Activated naive CD8-positive, alpha-beta T cell treated with anti-CD3 and anti-CD28 coated beads, Interleukin-2, amount 50 U/mL, for 24 hours (primary cell): Measurements from ENCODE around the gene S100A12.
A peak's percentile ranks its signal among the peaks of the same experiment; 100 is the strongest.
"Not testable (repeated sequence)": the region's sequence is repeated elsewhere in the genome, so short reads cannot be mapped to it uniquely, and the experiment has no call there.

Experiments
- ATAC-seq: fragments of 150-1000 bp; cut with Tn5 transposase; one replicate; pipeline ENCODE4 v1.10.0; 2021
- DNase-seq: peaks from one replicate; pipeline ENCODE4 v3.0.0; 2021
- H3K27ac Mint-ChIP-seq: one replicate; pipeline ENCODE4 v1.8.0; 2021; ENCODE audit warnings: mild to moderate bottlenecking, mixed read lengths
- H3K27me3 Mint-ChIP-seq: one replicate; pipeline ENCODE4 v1.8.0; 2021; ENCODE audit warnings: mixed read lengths
- H3K36me3 Mint-ChIP-seq: one replicate; pipeline ENCODE4 v1.8.0; 2021; ENCODE audit warnings: low read depth, mixed read lengths
- H3K4me1 Mint-ChIP-seq: one replicate; pipeline ENCODE4 v1.8.0; 2021; ENCODE audit warnings: mixed read lengths
- H3K4me3 Mint-ChIP-seq: one replicate; pipeline ENCODE4 v1.8.0; 2021; ENCODE audit warnings: mild to moderate bottlenecking, moderate library complexity, mixed read lengths
- H3K9me3 Mint-ChIP-seq: one replicate; pipeline ENCODE4 v1.8.0; 2021; ENCODE audit warnings: mixed read lengths

Gene S100A12

DNA sequence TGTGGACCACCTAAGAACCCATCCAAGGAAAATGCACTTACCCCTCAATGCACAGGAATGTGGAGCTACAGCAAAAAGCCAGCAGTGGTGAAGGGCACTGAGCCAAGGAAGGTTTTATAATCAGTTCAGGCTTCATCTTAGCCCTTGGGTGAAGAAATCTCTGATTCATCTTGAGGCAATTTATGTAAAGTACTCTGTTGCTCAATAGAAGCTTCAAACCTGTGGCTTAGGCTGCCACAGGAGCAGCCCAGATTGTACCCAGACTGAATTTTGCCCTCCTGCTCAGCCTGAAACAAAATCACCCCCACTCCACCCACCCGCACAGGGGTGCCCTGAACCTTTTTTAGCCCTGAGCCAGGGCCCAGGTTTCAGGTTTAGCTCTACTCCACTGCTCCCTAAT, at the start of gene S100A12:
Gene S100A12, minus strand, starts transcription at position 111 of the 400 bp plus-strand sequence. CDS start 1,029 bp downstream, outside the sequence.
- Mint-ChIP-seq H3K4me1 (no peaks in the 10 kb centered on the region), H3K4me3 (no peak within 1 kb of the TSS), H3K27me3 (peaks cover 13% of the 10 kb centered on the region), H3K27ac (no peak within 1 kb of the TSS), H3K36me3 (peaks cover 2% of the 10 kb centered on the region), H3K9me3 (no peaks in the 10 kb centered on the region)
- no peak for DNase-seq
- no peak for ATAC-seq

DNA sequence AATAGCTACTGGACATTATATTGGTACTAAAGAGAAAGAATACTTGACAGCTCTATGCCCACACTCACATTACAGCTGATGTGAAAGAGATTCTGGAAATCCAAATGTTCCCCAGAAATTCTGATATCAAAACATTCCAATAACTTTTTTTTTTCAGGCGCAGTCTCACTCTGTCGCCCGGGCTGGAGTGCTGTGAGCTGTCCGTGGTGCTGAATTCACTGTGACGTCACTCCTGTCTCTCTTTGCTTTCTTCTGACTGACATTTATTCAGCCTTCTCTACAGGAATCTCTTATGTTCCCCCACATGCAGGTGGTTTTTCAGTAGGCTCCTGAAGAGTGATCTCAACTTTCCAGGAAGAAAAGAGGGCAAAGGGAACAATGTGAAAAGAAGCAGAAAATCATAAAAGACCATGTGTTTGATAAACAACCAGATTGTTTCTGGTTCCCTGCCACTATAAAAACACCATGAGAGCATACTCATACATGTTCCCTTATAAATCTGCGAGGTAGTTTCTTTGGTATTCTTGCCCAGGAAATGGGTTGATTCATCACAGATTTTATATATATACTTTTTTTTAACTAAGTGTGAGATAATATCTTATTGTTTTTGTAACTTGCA, 47.1 kb upstream of the S100A12 start:
- H3K4me3 Mint-ChIP-seq: no peak overlapping the region
- H3K9me3 Mint-ChIP-seq: no peaks in the 10 kb centered on the region
- H3K27me3 Mint-ChIP-seq: peaks cover 32% of the 10 kb centered on the region
- H3K36me3 Mint-ChIP-seq: no peaks in the 10 kb centered on the region
- DNase-seq (peak; percentile 74), ATAC-seq (no peak)
- no peaks in the 10 kb centered on the region for H3K4me1 Mint-ChIP-seq
- no peak overlapping the region for H3K27ac Mint-ChIP-seq

GRCh38 chr1:153420306-153420705, 44.9 kb upstream of the S100A12 start:
- no peak overlapping the region for H3K4me3 Mint-ChIP-seq
- no peaks in the 10 kb centered on the region for H3K4me1 Mint-ChIP-seq
- no peaks in the 10 kb centered on the region for H3K9me3 Mint-ChIP-seq
- no peaks in the 10 kb centered on the region for H3K36me3 Mint-ChIP-seq
- H3K27me3 Mint-ChIP-seq: peaks cover 27% of the 10 kb centered on the region
- ATAC-seq: no peak
- H3K27ac Mint-ChIP-seq: no peak overlapping the region
- no peak for DNase-seq

- DNase-seq, H3K27ac Mint-ChIP-seq, ATAC-seq, H3K4me3 Mint-ChIP-seq, H3K4me1 Mint-ChIP-seq, H3K36me3 Mint-ChIP-seq, H3K9me3 Mint-ChIP-seq: not testable (repeated sequence)
- H3K27me3 Mint-ChIP-seq: peaks cover 25% of the 10 kb centered on the region
Observed at GRCh38 chr1:153419436-153419793, 44.0 kb upstream of the S100A12 start.

DNA sequence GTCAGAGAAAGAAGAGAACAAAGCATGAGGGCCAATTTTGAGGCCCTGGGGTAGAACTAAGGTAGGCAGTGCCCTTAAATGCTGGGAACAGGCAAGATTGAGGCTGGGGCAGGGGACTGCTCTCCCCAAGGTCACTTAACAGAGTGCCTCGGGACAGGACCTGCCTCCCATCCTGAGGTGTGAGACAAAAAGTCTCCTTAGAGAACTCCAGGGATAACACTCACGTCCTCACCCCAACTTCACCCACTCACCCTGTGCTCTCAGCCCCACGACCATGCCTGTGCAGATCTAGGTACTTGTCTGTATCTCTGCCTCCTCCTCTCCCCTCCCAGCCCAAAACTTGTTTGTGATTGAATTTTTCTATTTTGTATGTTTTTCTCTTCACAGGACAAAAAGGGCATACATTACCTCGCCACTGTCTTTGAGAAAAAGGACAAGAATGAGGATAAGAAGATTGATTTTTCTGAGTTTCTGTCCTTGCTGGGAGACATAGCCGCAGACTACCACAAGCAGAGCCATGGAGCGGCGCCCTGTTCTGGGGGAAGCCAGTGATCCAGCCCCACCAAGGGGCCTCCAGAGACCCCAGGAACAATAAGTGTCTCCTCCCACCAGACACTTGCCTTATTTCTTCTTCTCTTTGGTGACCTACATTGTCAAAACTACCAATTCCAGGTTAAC, 43.5 kb upstream of the S100A12 start:
- H3K36me3 Mint-ChIP-seq, DNase-seq, H3K27ac Mint-ChIP-seq, H3K9me3 Mint-ChIP-seq, H3K4me3 Mint-ChIP-seq, ATAC-seq, H3K4me1 Mint-ChIP-seq: not testable (repeated sequence)
- peaks cover 24% of the 10 kb centered on the region for H3K27me3 Mint-ChIP-seq

DNA sequence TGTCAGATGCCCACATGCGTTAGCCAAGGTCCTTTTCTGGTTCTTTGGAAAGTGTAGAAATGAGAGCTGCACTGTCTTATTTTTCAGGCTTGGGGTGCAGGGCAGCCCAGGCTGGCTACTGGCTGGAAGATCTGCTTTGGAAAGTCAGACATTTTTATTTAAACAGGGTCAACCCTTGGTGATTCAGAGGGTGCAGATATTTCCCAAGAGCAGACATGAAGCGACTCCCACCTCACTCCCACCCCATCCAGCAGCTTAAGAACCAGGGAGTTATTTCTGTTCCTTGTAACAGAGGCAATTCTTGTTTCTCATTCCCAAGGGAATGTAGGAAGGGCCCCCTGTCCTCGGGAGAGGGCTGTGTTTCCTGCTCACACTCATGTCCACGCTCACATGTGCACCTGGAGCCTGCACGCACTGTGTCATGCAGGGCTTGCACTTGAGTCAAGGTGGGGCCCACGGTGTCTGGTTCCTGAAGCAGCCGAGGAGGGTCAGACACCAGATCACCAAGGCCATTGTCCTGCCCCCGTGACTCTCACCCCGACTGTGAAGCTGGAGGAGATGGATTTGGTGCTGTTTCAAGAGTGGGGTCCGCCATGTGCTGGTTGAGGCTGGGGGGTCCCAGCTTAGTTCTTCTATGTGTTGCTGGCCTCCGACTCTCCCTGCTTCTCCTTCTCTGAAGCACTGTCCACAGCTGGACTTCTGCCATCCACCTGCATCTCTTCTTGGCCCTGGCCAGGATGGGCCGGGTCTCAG, 41.9 kb upstream of the S100A12 start:
- DNase-seq: no peak
- no peaks in the 10 kb centered on the region for H3K4me1 Mint-ChIP-seq
- H3K4me3 Mint-ChIP-seq: no peak overlapping the region
- H3K9me3 Mint-ChIP-seq: no peaks in the 10 kb centered on the region
- H3K36me3 Mint-ChIP-seq: no peaks in the 10 kb centered on the region
- H3K27me3 Mint-ChIP-seq: peaks cover 19% of the 10 kb centered on the region
- H3K27ac Mint-ChIP-seq: no peak overlapping the region
- ATAC-seq: no peak

DNA sequence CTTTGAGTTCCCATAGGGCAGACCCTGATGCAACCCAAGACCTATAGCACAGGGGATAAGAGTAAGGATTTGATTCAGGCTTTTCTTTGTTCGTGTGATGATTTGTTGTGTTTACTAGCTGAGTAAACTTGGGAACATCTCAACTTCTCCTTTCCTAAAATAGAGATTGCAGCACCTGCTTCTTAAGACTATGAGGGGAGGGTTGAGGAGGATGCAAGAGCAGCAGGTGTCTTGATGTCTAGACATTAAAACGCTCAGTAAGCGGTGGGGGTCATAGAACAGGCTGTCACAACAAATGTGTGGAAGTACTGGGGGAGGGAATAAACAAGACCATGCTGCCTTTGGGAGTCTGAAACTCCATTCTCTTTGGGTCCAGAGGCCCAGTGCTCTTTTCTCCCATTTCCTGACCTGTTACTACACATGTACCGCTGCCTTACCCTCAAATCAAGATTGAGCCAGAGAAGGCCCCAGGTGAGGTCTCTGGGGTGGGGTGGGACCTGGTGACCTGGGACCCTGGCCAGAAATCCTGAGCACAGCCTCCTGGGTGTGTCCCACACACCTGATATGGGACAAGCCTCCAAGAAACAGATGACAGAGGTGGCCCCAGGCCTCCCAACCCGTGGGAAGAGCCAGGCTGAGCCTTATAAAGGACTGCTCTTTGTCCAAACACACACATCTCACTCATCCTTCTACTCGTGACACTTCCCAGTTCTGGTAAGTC, 40.6 kb upstream of the S100A12 start, which contains the start of gene S100A7A:
Gene S100A7A, plus strand, starts transcription at position 671 of the 721 bp plus-strand sequence. CDS start 1,563 bp downstream, outside the sequence.
- Mint-ChIP-seq H3K27ac (no peak within 1 kb of the TSS), H3K4me3 (no peak within 1 kb of the TSS), H3K4me1 (no peaks in the 10 kb centered on the region), H3K36me3 (no peaks in the 10 kb centered on the region), H3K9me3 (no peaks in the 10 kb centered on the region), H3K27me3 (peaks cover 16% of the 10 kb centered on the region)
- ATAC-seq: no peak
- no peak for DNase-seq

DNA sequence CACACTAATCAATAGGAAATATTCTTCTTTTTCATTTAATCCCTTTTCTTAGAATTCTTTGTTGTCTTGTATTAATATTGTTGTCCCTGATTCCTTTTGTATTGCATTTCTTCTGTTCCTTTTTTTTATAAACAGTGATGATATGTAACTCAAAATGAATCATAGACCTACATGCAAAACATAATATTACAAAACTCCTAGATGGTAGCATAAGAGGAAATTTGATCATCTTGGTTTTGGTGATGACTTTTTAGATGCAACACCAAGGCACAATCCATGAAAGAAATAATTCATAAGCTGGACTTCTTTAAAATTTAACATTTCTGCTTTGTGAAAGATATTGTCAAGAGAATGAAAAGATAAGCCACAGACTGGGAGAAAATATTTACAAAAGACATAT, 38.5 kb upstream of the S100A12 start:
- not testable (repeated sequence) for H3K4me3 Mint-ChIP-seq, H3K4me1 Mint-ChIP-seq, DNase-seq, H3K9me3 Mint-ChIP-seq, H3K27ac Mint-ChIP-seq, ATAC-seq, H3K36me3 Mint-ChIP-seq
- peaks cover 13% of the 10 kb centered on the region for H3K27me3 Mint-ChIP-seq

DNA sequence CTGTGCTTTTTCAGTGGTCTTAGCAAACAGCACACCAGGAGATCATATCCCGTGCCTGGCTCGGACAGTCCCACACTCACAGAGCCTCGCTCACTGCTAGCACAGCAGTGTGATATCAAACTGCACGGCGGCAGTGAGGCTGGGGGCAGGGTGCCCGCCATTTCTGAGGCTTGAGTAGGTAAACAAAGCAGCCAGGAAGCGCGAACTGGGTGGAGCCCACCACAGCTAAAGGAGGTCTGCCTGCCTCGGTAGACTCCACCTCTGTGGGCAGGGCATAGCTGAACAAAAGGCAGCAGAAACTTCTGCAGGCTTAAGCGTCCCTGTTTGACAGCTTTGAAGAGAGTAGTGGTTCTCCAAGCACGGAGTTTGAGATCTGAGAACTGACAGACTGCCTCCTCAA, 31.9 kb upstream of the S100A12 start:
- H3K4me3 Mint-ChIP-seq, H3K9me3 Mint-ChIP-seq, H3K27ac Mint-ChIP-seq, ATAC-seq, H3K4me1 Mint-ChIP-seq, DNase-seq, H3K36me3 Mint-ChIP-seq: not testable (repeated sequence)
- H3K27me3 Mint-ChIP-seq: peaks cover 12% of the 10 kb centered on the region

DNA sequence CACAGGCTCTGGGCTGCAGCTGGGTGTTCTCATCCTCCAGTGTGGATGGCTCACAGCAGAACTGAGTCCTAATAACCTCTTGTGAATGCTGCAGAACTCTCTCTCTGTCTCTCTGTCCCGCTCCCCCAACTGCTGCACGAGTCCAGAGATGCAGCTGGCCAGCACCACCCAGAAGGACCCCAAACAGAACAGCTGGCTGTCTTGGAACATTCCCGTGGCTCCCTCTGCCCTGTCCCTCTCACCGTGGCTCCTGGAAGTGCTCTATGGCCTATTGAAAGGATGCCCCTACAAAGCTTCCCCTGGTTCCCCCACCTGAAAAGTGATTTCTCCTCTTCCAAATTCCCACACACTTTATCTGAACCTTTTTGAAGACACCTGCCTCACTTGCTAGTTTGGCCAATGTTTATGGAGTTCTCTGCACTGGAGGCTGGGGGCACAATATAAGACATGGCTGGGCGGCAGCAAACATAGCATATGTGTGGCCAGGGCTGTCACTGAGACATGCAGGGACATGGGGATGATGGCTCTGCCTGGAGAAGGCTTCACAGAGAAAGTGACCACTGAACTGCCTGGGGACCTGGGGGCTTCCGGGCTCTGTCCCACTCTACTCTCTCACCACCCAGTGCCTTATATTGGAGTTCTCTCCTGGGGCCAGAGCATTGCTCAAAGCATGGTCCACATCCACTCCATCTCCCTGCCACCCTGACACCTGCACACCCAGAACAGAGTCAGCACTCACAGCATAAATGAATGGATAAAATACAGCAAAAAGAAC, 30.6 kb upstream of the S100A12 start:
- peaks cover 12% of the 10 kb centered on the region for H3K27me3 Mint-ChIP-seq
- not testable (repeated sequence) for H3K9me3 Mint-ChIP-seq, H3K4me3 Mint-ChIP-seq, H3K27ac Mint-ChIP-seq, DNase-seq, H3K36me3 Mint-ChIP-seq, H3K4me1 Mint-ChIP-seq, ATAC-seq

- H3K27me3 Mint-ChIP-seq: peaks cover 9% of the 10 kb centered on the region
- DNase-seq (peak; percentile 65), ATAC-seq (no peak)
Observed at GRCh38 chr1:153404768-153405167, 29.3 kb upstream of the S100A12 start.

DNA sequence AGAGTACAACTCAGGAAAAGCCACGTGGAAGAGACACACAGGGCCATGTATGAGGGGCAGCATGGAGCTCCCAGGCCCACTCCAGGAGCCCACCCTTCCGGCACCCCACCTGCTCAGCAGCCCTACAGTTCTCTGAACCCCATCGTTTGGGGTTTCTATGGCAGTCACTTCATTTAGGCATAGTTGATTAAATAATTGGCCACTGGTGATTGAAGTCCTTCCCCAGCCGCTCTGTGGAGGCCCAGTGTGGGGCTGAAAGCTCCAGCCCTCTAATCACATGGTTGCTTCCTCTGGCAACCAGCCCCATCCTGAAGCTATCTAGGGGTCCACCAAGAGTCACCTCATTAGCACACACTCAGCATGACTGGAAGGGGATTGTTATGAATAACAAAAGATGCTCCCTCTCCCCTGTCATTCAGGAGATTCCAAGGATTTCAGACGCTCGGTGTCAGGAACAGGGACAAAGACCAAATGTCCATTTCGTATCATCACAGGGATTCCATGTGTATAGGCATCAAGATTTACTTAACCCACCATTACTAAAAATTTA, 28.7 kb upstream of the S100A12 start:
- H3K36me3 Mint-ChIP-seq: no peaks in the 10 kb centered on the region
- no peak overlapping the region for H3K27ac Mint-ChIP-seq
- no peak for ATAC-seq
- no peak overlapping the region for H3K4me3 Mint-ChIP-seq
- peaks cover 3% of the 10 kb centered on the region for H3K9me3 Mint-ChIP-seq
- no peak for DNase-seq
- peaks cover 2% of the 10 kb centered on the region for H3K4me1 Mint-ChIP-seq
- peaks cover 8% of the 10 kb centered on the region for H3K27me3 Mint-ChIP-seq

More at GRCh38 chr1:153404768-153405167, 29.3 kb upstream of the S100A12 start:
- H3K4me1 Mint-ChIP-seq: peaks cover 2% of the 10 kb centered on the region
- no peak overlapping the region for H3K27ac Mint-ChIP-seq
- no peaks in the 10 kb centered on the region for H3K36me3 Mint-ChIP-seq
- H3K4me3 Mint-ChIP-seq: no peak overlapping the region
- H3K9me3 Mint-ChIP-seq: peaks cover 3% of the 10 kb centered on the region

GRCh38 chr1:153403421-153404085, 28.1 kb upstream of the S100A12 start:
- DNase-seq: no peak
- Mint-ChIP-seq H3K9me3 (peaks cover 3% of the 10 kb centered on the region), H3K4me1 (peaks cover 2% of the 10 kb centered on the region), H3K4me3 (no peak overlapping the region), H3K27me3 (peaks cover 7% of the 10 kb centered on the region), H3K27ac (no peak overlapping the region), H3K36me3 (no peaks in the 10 kb centered on the region)
- ATAC-seq: no peak
